DND-41 (cell line): ENCODE results near the gene SEMA3D.

ENCODE experiments used
- ATAC-seq: fragments of 200-7000 bp; cut with Tn5 transposase; 3 replicates; pipeline ENCODE4 v1.9.1; 2021; ENCODE audit warnings: low read depth; ENCODE audit not compliant: insufficient read depth
- DNase-seq: peaks from one replicate; pipeline ENCODE4 v3.0.0-alpha.2; 2020
- H2AFZ ChIP-seq: 2 replicates; pipeline ENCODE4 v1.6.0; 2012; ENCODE audit warnings: low read depth, low read length
- H3K27ac ChIP-seq: 2 replicates; pipeline ENCODE4 v1.5.1; 2012; ENCODE audit warnings: low read length, inconsistent platforms
- H3K27me3 ChIP-seq: fragments of 200-600 bp; sonication (generic); 2 replicates; pipeline ENCODE4 v1.6.0; 2012; ENCODE audit warnings: low read length, mild to moderate bottlenecking, inconsistent platforms; ENCODE audit not compliant: insufficient read depth, poor library complexity
- H3K36me3 ChIP-seq: 2 replicates; pipeline ENCODE4 v1.5.1; 2012; ENCODE audit warnings: low read length, inconsistent platforms; ENCODE audit not compliant: insufficient read depth
- H3K4me1 ChIP-seq: 2 replicates; pipeline ENCODE4 v1.5.1; 2012; ENCODE audit warnings: mild to moderate bottlenecking, low read length; ENCODE audit not compliant: insufficient read depth
- H3K4me2 ChIP-seq: 2 replicates; pipeline ENCODE4 v1.6.0; 2012; ENCODE audit warnings: mild to moderate bottlenecking, moderate library complexity, low read length, inconsistent platforms; ENCODE audit not compliant: insufficient read depth
- H3K4me3 ChIP-seq, 2 experiments: fragments of 200-600 bp in 1 of 2; shearing (Covaris generic) in 1 of 2; 2 replicates each; pipeline ENCODE4 v1.5.1; 2012 to 2016; ENCODE audit warnings: inconsistent platforms in 2 of 2, low read length in 2 of 2, mild to moderate bottlenecking in 2 of 2, low read depth in 1 of 2, moderate library complexity in 1 of 2
- H3K79me2 ChIP-seq: 2 replicates; pipeline ENCODE4 v1.6.0; 2012; ENCODE audit warnings: low read length, inconsistent platforms; ENCODE audit not compliant: insufficient read depth
- H3K9ac ChIP-seq: 2 replicates; pipeline ENCODE4 v1.6.0; 2012; ENCODE audit warnings: low read depth, mild to moderate bottlenecking, inconsistent platforms, low read length, moderate library complexity
- H3K9me3 ChIP-seq: 2 replicates; pipeline ENCODE4 v1.5.1; 2012; ENCODE audit warnings: low read length, moderate library complexity, mild to moderate bottlenecking, inconsistent platforms; ENCODE audit not compliant: insufficient read depth, severe bottlenecking
- H4K20me1 ChIP-seq: 2 replicates; pipeline ENCODE4 v1.6.0; 2012; ENCODE audit warnings: low read length; ENCODE audit not compliant: insufficient read depth
- CTCF ChIP-seq: IDR thresholded peaks from 2 replicates; pipeline ENCODE4 v1.5.1; 2012; ENCODE audit warnings: borderline replicate concordance, low read length, moderate library complexity, mild to moderate bottlenecking; ENCODE audit not compliant: poor library complexity, severe bottlenecking; ENCODE audit errors: extremely low read depth
- EZH2 ChIP-seq: IDR thresholded peaks from 3 replicates; pipeline ENCODE4 v1.6.1; 2012; ENCODE audit warnings: borderline replicate concordance, low read depth, mild to moderate bottlenecking, moderate library complexity, low read length, inconsistent platforms; ENCODE audit not compliant: severe bottlenecking

Gene SEMA3D

DNA sequence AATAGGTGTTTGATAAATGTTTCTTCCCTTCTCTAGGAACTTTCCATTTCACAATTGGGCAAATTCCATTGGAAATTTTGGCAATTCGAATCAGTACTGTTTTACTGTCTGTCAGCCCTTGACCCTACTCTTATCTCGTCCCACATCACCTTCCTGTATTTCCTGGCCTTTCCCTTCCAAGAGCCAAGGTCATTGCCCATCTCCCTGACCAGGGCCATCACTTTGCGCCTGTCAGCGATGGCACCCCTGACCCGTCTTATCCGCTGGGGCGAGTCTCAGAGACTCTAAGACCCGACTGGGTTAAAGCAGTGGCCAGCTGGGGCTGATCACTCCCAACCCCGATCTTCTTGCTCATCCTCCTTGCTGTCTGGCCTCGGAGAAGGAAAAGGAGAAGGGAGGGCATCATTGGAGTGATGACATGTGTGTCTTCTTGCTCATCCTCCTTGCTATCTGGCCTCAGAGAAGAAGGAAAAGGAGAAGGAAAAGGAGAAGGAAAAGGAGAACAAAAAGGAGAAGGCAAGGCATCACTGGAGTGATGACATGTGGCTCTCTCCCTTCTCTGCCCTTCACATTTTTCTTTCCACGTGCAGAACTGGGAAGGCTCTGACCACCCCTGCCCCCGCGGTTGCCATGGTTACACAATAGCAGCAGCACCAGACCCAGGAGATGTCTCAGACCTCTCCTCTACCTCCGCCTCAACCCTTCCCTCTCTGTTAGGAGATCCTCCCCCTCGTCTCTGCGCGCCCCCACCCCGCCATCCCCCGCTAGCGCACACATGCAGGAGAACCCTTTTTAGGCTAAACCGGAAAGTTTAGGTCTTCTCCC is 2.0 kb downstream of the SEMA3D start:
- Histone ChIP-seq H3K27me3 (no peaks in the 10 kb centered on the region), H3K9ac (no peak overlapping the region), H2AFZ (no peak overlapping the region), H3K4me3 (no peak overlapping the region), H3K36me3 (no peaks in the 10 kb centered on the region), H4K20me1 (no peaks in the 10 kb centered on the region), H3K4me1 (no peaks in the 10 kb centered on the region), H3K79me2 (no peaks in the 10 kb centered on the region), H3K9me3 (no peaks in the 10 kb centered on the region), H3K4me2 (no peak overlapping the region), H3K27ac (no peak overlapping the region)
- DNase-seq (no peak), ATAC-seq (no peak)
- TF ChIP-seq CTCF = no peak
- TF ChIP-seq EZH2 = no peak

DNA sequence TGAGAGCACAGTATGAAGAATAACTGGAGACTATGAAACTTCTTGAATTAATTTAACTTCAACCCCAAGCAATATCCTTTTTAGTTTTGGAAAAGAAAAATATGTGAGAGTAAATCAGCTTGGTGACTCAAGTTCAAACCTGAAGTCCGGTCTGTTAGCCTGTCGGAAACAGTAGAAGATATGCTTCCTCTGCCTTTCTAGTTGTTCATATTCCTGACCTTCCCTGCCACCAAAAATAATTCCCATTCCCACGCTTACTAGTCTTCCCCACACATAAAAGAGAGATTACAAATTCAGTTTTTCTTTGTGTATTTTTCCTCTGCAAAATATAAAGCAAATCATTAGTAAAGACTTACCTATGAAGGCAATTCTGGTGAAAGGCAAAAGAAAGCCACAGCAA is 3.6 kb downstream of the SEMA3D start:
- H2AFZ ChIP-seq = no peak overlapping the region

GRCh38 chr7:85178531-85179298 is 8.1 kb downstream of the SEMA3D start:
- Histone ChIP-seq H3K27me3 (no peaks in the 10 kb centered on the region), H2AFZ (no peak overlapping the region), H3K79me2 (no peaks in the 10 kb centered on the region), H3K9ac (no peak overlapping the region), H3K9me3 (peaks cover 5% of the 10 kb centered on the region), H3K36me3 (no peaks in the 10 kb centered on the region), H3K4me2 (no peak overlapping the region), H4K20me1 (no peaks in the 10 kb centered on the region), H3K4me1 (no peaks in the 10 kb centered on the region), H3K27ac (no peak overlapping the region), H3K4me3 (no peak overlapping the region)
- DNase-seq (no peak), ATAC-seq (no peak)
- TF ChIP-seq EZH2 (no peak), CTCF (no peak)

More for the DNA sequence above, 3.6 kb downstream of the SEMA3D start:
- Histone ChIP-seq H3K36me3 (no peaks in the 10 kb centered on the region), H3K4me1 (no peaks in the 10 kb centered on the region), H3K79me2 (no peaks in the 10 kb centered on the region), H3K27me3 (no peaks in the 10 kb centered on the region), H3K4me3 (no peak overlapping the region), H3K9me3 (peaks cover 2% of the 10 kb centered on the region), H3K9ac (no peak overlapping the region), H3K4me2 (no peak overlapping the region), H3K27ac (no peak overlapping the region), H4K20me1 (no peaks in the 10 kb centered on the region)
- TF ChIP-seq EZH2 (no peak), CTCF (no peak)
- no peak for ATAC-seq
- DNase-seq = no peak
